IPS DF 6.9 (cell line): Measurements from ENCODE around the gene BCOR.

Experiments
- DNase-seq: peaks from one replicate; pipeline ENCODE4 v3.0.0-alpha.2; 2013; ENCODE audit warnings: low read depth, low spot score
- H3K27ac ChIP-seq: one replicate; pipeline ENCODE4 v1.5.1; 2013; ENCODE audit warnings: low read length, control low read depth
- H3K27me3 ChIP-seq: 2 replicates; pipeline ENCODE4 v1.6.1; 2013; ENCODE audit warnings: mild to moderate bottlenecking, low read length; ENCODE audit not compliant: control insufficient read depth, insufficient read depth
- H3K36me3 ChIP-seq: 2 replicates; pipeline ENCODE4 v1.6.1; 2013; ENCODE audit warnings: low read length; ENCODE audit not compliant: control insufficient read depth, insufficient read depth
- H3K4me1 ChIP-seq: 2 replicates; pipeline ENCODE4 v1.6.1; 2013; ENCODE audit warnings: low read length; ENCODE audit not compliant: control insufficient read depth, insufficient read depth
- H3K4me3 ChIP-seq: 2 replicates; pipeline ENCODE4 v1.5.1; 2013; ENCODE audit warnings: mild to moderate bottlenecking, low read length
- H3K9me3 ChIP-seq: 2 replicates; pipeline ENCODE4 v1.6.1; 2013; ENCODE audit warnings: low read length, inconsistent platforms; ENCODE audit not compliant: control insufficient read depth, insufficient read depth
- WGBS: extraction: QIAGEN DNeasy Blood & Tissue Kit; methylation state at CpG from one replicate; pipeline ENCODE4 v1.1.7; 2013; ENCODE audit warnings: mixed read lengths, missing lambda C conversion rate; ENCODE audit not compliant: insufficient read length, insufficient coverage; 5-methylcytosine and 5-hydroxymethylcytosine counted together

Gene BCOR

DNA sequence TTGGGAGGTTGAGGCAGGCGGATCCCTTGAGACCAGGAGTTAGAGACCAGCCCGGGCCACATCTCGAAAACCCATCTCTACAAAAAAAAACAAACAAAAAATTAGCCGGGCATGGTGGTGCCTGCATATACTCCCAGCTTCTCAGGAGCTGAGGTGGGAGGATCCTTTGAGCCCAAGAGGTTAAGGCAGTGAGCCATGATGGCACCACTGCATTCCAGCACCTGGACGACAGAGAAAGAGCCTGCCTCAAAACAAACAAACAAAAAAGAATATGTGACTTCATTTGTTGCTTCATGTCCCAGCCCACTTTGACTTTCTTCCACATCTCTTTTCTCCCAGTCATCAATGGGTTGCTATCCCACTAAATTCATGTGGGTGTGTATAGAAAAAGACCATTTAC is 79.7 kb downstream of the BCOR start:
- no peak overlapping the region for H3K27ac ChIP-seq
- no peaks in the 10 kb centered on the region for H3K9me3 ChIP-seq
- H3K36me3 ChIP-seq, result no peaks in the 10 kb centered on the region
- no peak for DNase-seq
- no CpG with 5 or more reads among the region's 5 CpGs for WGBS
- H3K27me3 ChIP-seq, result peaks cover 7% of the 10 kb centered on the region; the same call in 1 of the 2 replicates
- no peak overlapping the region for H3K4me3 ChIP-seq
- H3K4me1 ChIP-seq, result no peaks in the 10 kb centered on the region

DNA sequence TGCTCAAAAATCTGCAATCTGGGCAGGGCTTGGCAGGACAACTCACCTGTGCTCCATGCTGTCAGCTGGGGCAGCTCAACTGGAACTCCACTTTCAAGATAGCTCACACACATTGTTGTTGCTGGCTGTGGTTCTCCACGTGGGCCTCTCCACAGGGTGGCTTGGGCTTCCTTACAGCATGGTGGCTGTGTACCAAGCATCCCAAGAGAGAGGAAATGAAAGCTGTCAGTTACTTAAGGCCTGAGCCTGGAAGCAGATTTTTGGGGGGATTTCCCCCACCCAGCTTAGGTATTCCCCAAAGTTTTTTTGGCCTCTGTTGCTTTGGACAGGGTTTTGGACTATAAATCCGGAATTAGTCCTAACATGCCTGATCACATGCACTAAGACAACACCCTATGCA is 81.0 kb downstream of the BCOR start:
- no peak overlapping the region for H3K27ac ChIP-seq
- no peak overlapping the region for H3K4me3 ChIP-seq
- no peak for DNase-seq
- H3K27me3 ChIP-seq, result peaks cover 20% of the 10 kb centered on the region
- WGBS, result no CpG with 5 or more reads among the region's 2 CpGs
- no peaks in the 10 kb centered on the region for H3K36me3 ChIP-seq
- H3K9me3 ChIP-seq, result no peaks in the 10 kb centered on the region
- H3K4me1 ChIP-seq, result 0 out of 2 replicates have a peak, but pooled peaks cover 1% of the 10 kb centered on the region

DNA sequence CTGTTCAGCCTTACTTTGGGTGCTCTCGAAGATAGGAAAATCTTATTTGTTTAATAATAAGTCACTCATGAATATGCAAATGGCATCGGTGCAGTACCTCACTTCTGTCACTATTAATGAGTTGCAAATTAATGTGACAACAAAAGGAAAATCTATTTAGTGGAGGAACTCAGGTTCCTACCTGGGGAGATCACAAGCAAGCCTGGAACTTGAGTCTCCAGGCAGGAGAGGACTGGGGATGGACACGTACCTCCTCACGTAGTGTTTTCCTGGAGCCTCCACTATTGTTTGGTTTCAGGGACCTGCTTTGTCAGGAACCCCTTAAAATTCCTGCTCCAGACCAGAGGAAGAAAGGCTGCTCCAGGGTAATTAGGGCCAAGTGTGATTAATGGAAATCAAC is 82.1 kb downstream of the BCOR start:
- no CpG with 5 or more reads among the region's 4 CpGs for WGBS
- Histone ChIP-seq H3K4me1 (0 out of 2 replicates have a peak, but pooled peaks cover 1% of the 10 kb centered on the region), H3K36me3 (no peaks in the 10 kb centered on the region), H3K4me3 (no peak overlapping the region), H3K27ac (no peak overlapping the region), H3K9me3 (no peaks in the 10 kb centered on the region), H3K27me3 (peaks cover 30% of the 10 kb centered on the region)
- DNase-seq, result no peak

DNA sequence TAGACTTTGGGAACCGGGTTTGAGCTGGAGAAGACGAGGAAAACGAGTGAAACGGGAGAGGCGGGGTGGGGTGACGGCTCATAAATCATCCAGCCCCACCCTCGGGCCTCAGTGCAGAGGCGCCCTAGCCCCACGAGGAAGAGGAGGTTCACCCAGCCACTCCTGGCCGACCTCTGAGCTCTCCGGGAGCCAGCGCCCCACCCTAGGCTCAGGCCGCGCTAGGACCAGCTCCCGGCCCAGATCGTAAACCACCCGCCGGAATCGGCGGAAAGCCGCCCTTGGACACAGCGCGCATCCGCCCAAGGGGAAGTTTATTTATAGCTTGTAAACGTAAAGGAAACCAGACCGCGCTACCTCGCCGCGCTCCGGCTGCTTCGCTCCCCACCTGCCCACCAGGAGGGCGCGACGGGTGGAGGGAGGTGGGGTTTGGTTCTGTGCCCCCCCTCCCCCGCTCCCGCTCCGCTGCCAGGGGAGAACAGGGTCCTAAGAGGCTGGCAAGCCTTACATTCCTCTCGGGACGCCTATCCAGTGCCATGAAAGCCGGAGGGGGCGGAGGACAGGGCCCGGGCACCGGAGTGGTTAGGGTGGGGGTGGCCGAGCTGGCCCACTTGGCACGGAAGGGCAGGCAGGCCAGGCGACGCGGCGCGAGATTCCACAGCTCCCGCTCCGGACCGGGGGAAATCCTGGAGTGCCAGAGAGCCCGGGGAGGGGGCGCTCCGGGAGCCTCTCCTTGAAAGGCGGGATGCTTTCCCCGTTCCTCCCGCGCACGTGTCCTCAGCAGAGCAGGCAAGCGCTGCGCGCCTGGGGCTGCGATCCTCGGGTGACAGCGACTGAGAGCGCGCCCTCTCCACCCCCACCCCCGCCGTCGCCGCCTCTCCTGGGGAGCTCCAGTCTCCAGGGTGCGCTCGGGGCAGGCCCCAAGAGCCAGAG is 84.2 kb downstream of the BCOR start:
- DNase-seq, result no peak
- no CpG with 5 or more reads among the region's 76 CpGs for WGBS
- H3K9me3 ChIP-seq, result no peaks in the 10 kb centered on the region
- H3K4me1 ChIP-seq, result peaks cover 2% of the 10 kb centered on the region; the same call in 1 of the 2 replicates
- no peaks in the 10 kb centered on the region for H3K36me3 ChIP-seq
- no peak overlapping the region for H3K27ac ChIP-seq
- peaks cover 43% of the 10 kb centered on the region for H3K27me3 ChIP-seq
- peak overlapping the region; percentile 56; the same call in 1 of the 2 replicates for H3K4me3 ChIP-seq

DNA sequence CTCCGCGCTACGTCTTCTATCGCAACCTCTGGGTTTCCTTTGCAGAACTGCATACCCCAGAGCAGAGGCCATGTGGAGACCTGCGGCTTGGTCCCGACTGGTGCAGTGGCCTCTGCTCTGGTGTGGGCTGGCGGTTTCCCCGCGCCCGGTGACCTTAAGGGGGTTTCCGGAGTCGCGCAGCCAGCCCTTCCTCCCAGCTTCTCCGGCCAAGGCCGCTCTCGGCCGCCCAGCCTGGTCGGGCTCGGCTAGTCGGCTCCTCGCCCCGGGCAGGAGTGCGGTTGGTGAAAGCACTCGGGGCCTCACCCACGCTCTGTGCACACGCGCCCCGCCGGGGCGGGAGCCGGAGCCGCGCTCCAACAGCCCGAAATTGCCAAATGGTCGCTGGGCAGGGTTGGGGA is 84.9 kb downstream of the BCOR start:
- Histone ChIP-seq H3K27me3 (peaks cover 49% of the 10 kb centered on the region), H3K9me3 (no peaks in the 10 kb centered on the region), H3K4me1 (peaks cover 4% of the 10 kb centered on the region; the same call in 1 of the 2 replicates), H3K4me3 (peak overlapping the region; percentile 56; the same call in 1 of the 2 replicates), H3K27ac (no peak overlapping the region), H3K36me3 (no peaks in the 10 kb centered on the region)
- DNase-seq, result no peak
- no CpG with 5 or more reads among the region's 35 CpGs for WGBS

DNA sequence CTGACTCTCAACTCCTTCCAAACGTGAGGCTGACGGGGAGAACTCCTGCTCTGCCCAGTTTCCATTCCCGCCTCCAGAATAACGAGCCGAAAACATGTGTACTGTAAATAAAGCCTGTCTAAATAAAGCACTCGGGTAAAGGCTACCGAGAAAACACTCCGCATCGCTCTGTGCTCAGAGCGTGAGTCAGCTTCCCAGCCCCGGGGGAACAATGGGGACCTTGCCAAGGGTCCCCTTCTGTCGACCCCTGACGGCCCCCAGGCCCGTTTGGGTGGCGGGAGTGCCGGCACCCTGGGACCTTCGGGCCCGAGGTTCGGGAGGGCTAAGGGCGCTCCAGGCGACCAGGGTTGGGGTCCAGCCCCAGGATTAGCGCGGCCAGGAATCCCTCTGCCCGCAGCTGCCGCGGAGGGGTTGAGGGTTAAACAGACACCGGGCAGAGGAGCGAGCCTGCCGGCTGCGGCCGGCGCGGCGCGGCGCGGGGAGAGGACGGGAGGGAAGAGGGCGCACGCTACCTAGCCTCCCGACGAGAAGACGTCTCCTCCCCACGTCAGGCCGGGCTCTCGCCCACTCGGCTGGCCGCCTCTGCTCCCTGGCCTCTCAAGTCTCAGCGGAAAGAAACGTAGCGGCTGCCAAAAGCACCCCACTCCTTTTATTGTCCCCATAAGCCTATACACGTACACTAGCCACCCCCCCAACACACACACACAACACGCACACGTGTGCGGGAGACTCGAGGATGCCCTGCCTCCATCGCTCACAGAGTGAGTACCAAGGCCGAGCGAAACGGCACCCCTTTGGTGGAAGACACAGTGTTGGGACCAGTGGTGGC is 85.5 kb downstream of the BCOR start:
- no peak for DNase-seq
- Histone ChIP-seq H3K27me3 (peaks cover 52% of the 10 kb centered on the region), H3K27ac (no peak overlapping the region), H3K4me3 (no peak overlapping the region; the same call in 1 of the 2 replicates), H3K36me3 (no peaks in the 10 kb centered on the region), H3K9me3 (no peaks in the 10 kb centered on the region), H3K4me1 (peaks cover 4% of the 10 kb centered on the region; the same call in 1 of the 2 replicates)
- WGBS, result no CpG with 5 or more reads among the region's 60 CpGs

DNA sequence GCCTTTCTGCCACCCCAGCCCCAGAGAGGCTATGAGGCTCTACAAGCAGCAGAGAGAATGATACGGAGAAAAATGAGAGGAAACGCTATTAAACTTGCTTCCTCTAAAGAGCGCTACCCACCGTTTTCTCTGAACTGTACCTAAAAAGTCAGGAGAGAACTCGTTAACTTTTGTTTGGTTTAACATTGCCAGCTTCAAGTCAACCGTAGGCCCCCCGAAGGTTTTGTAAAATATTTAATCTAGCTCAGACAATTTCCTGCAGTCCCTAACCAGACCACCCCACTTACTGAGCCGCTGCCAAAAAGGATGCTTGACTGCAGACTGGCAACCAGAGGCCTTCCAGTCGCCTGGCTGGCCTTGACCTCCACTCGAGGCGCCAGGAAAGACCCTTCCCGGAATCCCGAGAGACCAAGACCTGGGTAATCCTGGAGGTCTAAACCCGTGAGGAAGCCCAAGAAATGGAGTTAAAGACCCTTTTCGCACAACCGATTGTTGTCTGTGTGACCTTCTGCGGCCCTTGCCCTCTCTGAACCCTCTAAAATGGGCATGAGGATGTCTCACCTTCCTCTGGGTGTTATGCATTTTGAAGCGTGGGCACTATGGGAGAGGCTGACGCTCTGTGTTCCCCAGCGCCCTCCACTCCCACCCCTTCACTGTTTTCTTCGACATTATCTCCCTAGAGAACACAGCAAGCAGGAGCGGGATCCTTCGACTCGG is 86.3 kb downstream of the BCOR start:
- H3K27me3 ChIP-seq, result peaks cover 52% of the 10 kb centered on the region
- no peaks in the 10 kb centered on the region for H3K9me3 ChIP-seq
- no peaks in the 10 kb centered on the region for H3K36me3 ChIP-seq
- H3K4me1 ChIP-seq, result peaks cover 4% of the 10 kb centered on the region; the same call in 1 of the 2 replicates
- no peak overlapping the region for H3K27ac ChIP-seq
- no peak for DNase-seq
- no peak overlapping the region for H3K4me3 ChIP-seq
- WGBS, result no CpG with 5 or more reads among the region's 24 CpGs

DNA sequence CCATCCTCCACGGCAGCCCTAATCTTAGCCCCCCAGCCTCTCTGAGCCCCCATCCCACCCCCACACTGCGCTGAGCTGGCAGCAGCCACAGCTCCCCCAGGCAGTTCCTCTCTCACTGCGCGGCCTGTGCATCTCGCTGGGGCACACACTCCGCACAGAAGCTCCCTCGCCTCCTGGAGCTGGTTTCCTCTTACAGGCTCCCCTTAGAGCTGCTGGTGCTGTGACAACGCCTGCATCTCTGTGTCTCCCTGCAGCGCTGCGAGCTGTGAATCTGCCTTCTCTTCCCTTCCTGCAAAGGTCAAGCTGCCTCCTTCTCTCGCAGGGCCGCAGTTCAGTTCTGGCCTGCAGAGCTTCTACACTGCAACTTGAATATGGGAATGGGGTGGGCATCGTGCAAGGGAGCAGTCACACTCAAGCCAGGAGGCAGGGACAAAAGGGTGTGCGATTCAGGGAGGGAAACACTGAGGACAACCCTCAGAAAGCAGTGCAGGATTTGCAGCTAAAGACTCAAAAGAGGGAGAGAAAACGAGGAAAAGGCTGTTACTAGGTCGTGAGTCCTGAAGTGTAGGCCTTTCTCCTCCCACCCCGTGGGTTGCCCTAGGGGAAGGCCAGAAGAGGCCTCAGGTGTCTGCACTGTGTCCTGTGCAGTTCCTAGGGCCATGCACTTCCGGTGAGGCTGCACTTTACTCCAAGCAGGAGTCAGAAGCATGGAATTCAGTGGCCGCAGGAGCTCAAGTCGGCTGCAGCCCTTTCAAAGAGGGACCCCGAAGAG is 87.0 kb downstream of the BCOR start:
- H3K9me3 ChIP-seq, result no peaks in the 10 kb centered on the region

DNA sequence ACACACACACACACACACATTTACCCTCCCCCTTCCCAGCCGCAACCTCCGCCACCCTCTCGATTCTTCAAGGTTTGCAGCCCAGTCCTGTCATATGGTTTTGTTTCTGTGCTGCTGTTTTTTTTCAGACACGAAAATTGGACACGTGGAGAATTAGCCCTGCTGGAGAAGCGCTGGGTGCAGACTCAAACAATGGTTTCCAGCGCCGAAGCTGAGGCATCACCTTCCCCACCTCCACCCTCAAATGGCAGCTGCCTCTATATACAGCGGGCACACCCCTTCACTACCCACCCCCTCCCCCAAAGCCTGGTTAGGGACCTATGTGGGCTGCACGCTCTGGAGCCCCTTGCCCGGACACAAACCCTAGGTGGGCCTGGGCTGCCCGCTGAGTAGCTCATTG is 87.9 kb downstream of the BCOR start:
- Histone ChIP-seq H3K4me3 (no peak overlapping the region), H3K4me1 (peaks cover 4% of the 10 kb centered on the region; the same call in 1 of the 2 replicates), H3K27me3 (peaks cover 51% of the 10 kb centered on the region), H3K36me3 (no peaks in the 10 kb centered on the region), H3K9me3 (no peaks in the 10 kb centered on the region), H3K27ac (no peak overlapping the region)
- DNase-seq, result no peak
- WGBS, result no CpG with 5 or more reads among the region's 12 CpGs

More for the DNA sequence above, 87.0 kb downstream of the BCOR start:
- peaks cover 4% of the 10 kb centered on the region; the same call in 1 of the 2 replicates for H3K4me1 ChIP-seq
- H3K4me3 ChIP-seq, result no peak overlapping the region
- H3K36me3 ChIP-seq, result no peaks in the 10 kb centered on the region
- no peak overlapping the region for H3K27ac ChIP-seq
- no CpG with 5 or more reads among the region's 21 CpGs for WGBS
- no peak for DNase-seq
- peaks cover 51% of the 10 kb centered on the region for H3K27me3 ChIP-seq
